Parathyroid adenoma (tissue), 2 donors: ENCODE measurements around the gene DLG2.

Experiments used
- H2AFZ ChIP-seq: fragments of 300-600 bp; sonication (generic); one replicate; pipeline ENCODE4 v1.7.0; 2017; ENCODE audit warnings: antibody characterized with exemption, mild to moderate bottlenecking
- H3K27ac ChIP-seq: fragments of 300-600 bp; sonication (generic); one replicate; pipeline ENCODE4 v1.7.0; 2017
- H3K27me3 ChIP-seq: fragments of 300-600 bp; sonication (generic); one replicate; pipeline ENCODE4 v1.7.0; 2017; ENCODE audit warnings: low read length; ENCODE audit not compliant: control insufficient read depth, insufficient read depth
- H3K36me3 ChIP-seq: fragments of 300-600 bp; sonication (generic); one replicate; pipeline ENCODE4 v1.7.0; 2017; ENCODE audit warnings: low read length; ENCODE audit not compliant: control insufficient read depth, insufficient read depth
- H3K4me1 ChIP-seq: fragments of 300-600 bp; sonication (generic); one replicate; pipeline ENCODE4 v1.7.0; 2017; ENCODE audit warnings: control low read depth
- H3K4me2 ChIP-seq: fragments of 300-600 bp; sonication (generic); one replicate; pipeline ENCODE4 v1.7.0; 2017; ENCODE audit warnings: low read length
- H3K4me3 ChIP-seq: fragments of 300-600 bp; sonication (generic); one replicate; pipeline ENCODE4 v1.7.0; 2017; ENCODE audit warnings: low read depth, low read length
- H3K79me2 ChIP-seq: fragments of 300-600 bp; sonication (generic); one replicate; pipeline ENCODE4 v1.7.0; 2017; ENCODE audit warnings: control low read depth
- H3K9ac ChIP-seq: fragments of 300-600 bp; sonication (generic); one replicate; pipeline ENCODE4 v1.7.0; 2017; ENCODE audit warnings: mild to moderate bottlenecking
- H3K9me3 ChIP-seq: fragments of 300-600 bp; sonication (generic); one replicate; pipeline ENCODE4 v1.7.0; 2017; ENCODE audit warnings: low read length; ENCODE audit not compliant: control insufficient read depth
- TF ChIP-seq, protein P1 (sequence below): fragments of 300-600 bp; sonication (generic); IDR thresholded peaks from one replicate; pipeline ENCODE4 v1.7.0; 2017; ENCODE audit warnings: antibody characterized with exemption, mild to moderate bottlenecking
- donor health status: primary hyperparathyroidism.

The DLG2 gene

GRCh38 chr11:84455691-84456090 is 1171.5 kb downstream of the DLG2 start:
- Histone ChIP-seq H3K4me2 (no peak overlapping the region), H3K9me3 (no peaks in the 10 kb centered on the region), H3K27ac (no peak overlapping the region), H2AFZ (no peak overlapping the region), H3K79me2 (no peaks in the 10 kb centered on the region), H3K9ac (no peak overlapping the region), H3K4me3 (no peak overlapping the region), H3K27me3 (no peaks in the 10 kb centered on the region), H3K4me1 (no peaks in the 10 kb centered on the region), H3K36me3 (no peaks in the 10 kb centered on the region)
- TF ChIP-seq, protein P1, sequence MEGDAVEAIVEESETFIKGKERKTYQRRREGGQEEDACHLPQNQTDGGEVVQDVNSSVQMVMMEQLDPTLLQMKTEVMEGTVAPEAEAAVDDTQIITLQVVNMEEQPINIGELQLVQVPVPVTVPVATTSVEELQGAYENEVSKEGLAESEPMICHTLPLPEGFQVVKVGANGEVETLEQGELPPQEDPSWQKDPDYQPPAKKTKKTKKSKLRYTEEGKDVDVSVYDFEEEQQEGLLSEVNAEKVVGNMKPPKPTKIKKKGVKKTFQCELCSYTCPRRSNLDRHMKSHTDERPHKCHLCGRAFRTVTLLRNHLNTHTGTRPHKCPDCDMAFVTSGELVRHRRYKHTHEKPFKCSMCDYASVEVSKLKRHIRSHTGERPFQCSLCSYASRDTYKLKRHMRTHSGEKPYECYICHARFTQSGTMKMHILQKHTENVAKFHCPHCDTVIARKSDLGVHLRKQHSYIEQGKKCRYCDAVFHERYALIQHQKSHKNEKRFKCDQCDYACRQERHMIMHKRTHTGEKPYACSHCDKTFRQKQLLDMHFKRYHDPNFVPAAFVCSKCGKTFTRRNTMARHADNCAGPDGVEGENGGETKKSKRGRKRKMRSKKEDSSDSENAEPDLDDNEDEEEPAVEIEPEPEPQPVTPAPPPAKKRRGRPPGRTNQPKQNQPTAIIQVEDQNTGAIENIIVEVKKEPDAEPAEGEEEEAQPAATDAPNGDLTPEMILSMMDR: no peak

DNA sequence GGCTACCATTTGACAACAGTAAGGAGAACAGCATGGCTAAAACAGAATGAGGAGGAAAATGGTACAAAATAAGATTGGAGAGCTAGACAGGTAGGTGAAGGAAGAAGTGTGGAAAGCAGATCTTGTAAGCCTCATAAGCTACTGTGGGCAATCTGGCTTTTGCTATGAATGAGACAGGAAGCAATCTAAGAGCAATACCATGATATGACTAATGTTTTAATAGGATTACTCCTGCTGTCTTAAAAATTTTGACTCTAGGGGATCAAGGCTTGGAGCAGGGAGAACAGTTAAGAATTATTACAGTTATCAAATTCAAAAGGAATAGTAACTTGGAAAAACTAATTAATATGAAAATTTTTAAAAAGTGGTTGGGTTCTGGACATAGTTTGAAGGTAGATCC is 1174.9 kb downstream of the DLG2 start:
- no peak overlapping the region for H3K27ac ChIP-seq
- no peaks in the 10 kb centered on the region for H3K4me1 ChIP-seq
- no peak overlapping the region for H3K4me3 ChIP-seq
- H3K4me2 ChIP-seq: no peak overlapping the region
- H3K9ac ChIP-seq: no peak overlapping the region
- TF ChIP-seq, protein P1: no peak
- H3K9me3 ChIP-seq: no peaks in the 10 kb centered on the region
- no peaks in the 10 kb centered on the region for H3K36me3 ChIP-seq
- no peaks in the 10 kb centered on the region for H3K27me3 ChIP-seq
- no peak overlapping the region for H2AFZ ChIP-seq
- no peaks in the 10 kb centered on the region for H3K79me2 ChIP-seq

DNA sequence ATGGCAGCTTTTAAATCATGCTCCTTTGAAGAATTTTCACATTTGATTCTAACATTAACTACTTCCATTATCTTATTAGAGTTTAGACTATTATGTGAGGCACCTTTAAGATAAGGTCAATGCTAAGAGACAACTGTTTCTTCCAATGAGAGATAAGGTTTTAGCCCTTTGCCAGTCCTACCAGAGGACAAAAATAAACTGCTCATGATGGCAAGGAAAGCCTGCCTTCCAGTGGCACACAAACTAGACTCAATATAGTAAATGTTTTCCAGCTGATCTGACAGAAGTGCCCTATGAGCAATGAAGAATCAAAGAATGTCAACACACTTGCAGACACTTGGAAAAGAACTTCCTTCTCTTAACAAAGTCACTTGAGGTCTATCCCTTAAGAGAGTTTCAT is 1188.6 kb downstream of the DLG2 start:
- H3K4me2 ChIP-seq: no peak overlapping the region
- no peaks in the 10 kb centered on the region for H3K9me3 ChIP-seq
- no peaks in the 10 kb centered on the region for H3K4me1 ChIP-seq
- no peak overlapping the region for H3K4me3 ChIP-seq
- H3K27me3 ChIP-seq: no peaks in the 10 kb centered on the region
- no peaks in the 10 kb centered on the region for H3K79me2 ChIP-seq
- no peak overlapping the region for H2AFZ ChIP-seq
- TF ChIP-seq, protein P1: no peak
- no peaks in the 10 kb centered on the region for H3K36me3 ChIP-seq
- H3K9ac ChIP-seq: no peak overlapping the region
- H3K27ac ChIP-seq: no peak overlapping the region

- Histone ChIP-seq H3K79me2 (no peaks in the 10 kb centered on the region), H3K9ac (no peak overlapping the region), H2AFZ (peak overlapping the region; percentile 38), H3K4me2 (no peak overlapping the region), H3K27me3 (no peaks in the 10 kb centered on the region), H3K4me3 (peak overlapping the region; percentile 9), H3K36me3 (no peaks in the 10 kb centered on the region), H3K27ac (no peak overlapping the region), H3K9me3 (no peaks in the 10 kb centered on the region), H3K4me1 (no peaks in the 10 kb centered on the region)
- TF ChIP-seq, protein P1: no peak
Observed at GRCh38 chr11:84437071-84437980, 1189.8 kb downstream of the DLG2 start.

- H3K79me2 ChIP-seq: no peaks in the 10 kb centered on the region
- H3K27ac ChIP-seq: no peak overlapping the region
- no peak overlapping the region for H3K4me3 ChIP-seq
- H2AFZ ChIP-seq: no peak overlapping the region
- no peaks in the 10 kb centered on the region for H3K4me1 ChIP-seq
- H3K4me2 ChIP-seq: no peak overlapping the region
- no peaks in the 10 kb centered on the region for H3K36me3 ChIP-seq
- no peak overlapping the region for H3K9ac ChIP-seq
- TF ChIP-seq, protein P1: no peak
- no peaks in the 10 kb centered on the region for H3K9me3 ChIP-seq
- no peaks in the 10 kb centered on the region for H3K27me3 ChIP-seq
Observed at GRCh38 chr11:84430661-84431060, 1196.5 kb downstream of the DLG2 start.
